ENCODE measurements around the gene PTPN9.
"Not testable (repeated sequence)": the region's sequence is repeated elsewhere in the genome, so short reads cannot be mapped to it uniquely, and the experiment has no call there.

PTPN9 gene

GRCh38 chr15:75531041-75531450 is 48.1 kb downstream of the PTPN9 start:
- no peak for DNase-seq (ENCODE audit: low spot score)

GRCh38 chr15:75530169-75530568 is 48.9 kb downstream of the PTPN9 start:
- no peak for DNase-seq (ENCODE audit: low spot score)

GRCh38 chr15:75525756-75526155 is 53.4 kb downstream of the PTPN9 start:
- DNase-seq (ENCODE audit: low spot score) = not testable (repeated sequence)

- no peak for DNase-seq (ENCODE audit: low spot score)
These were observed 56.1 kb downstream of the PTPN9 start for GRCh38 chr15:75523011-75523410.

GRCh38 chr15:75517233-75517632 is 61.9 kb downstream of the PTPN9 start:
- no peak for DNase-seq (ENCODE audit: low spot score)

GRCh38 chr15:75508840-75509532 is 70.1 kb downstream of the PTPN9 start:
- peak; percentile 40 for DNase-seq (ENCODE audit: low spot score)

- DNase-seq (ENCODE audit: low spot score) = no peak
These were observed 76.8 kb downstream of the PTPN9 start for GRCh38 chr15:75502360-75502759.

GRCh38 chr15:75493732-75494131 is 85.4 kb downstream of the PTPN9 start:
- no peak for DNase-seq (ENCODE audit: low spot score)

GRCh38 chr15:75483961-75484360 is 95.2 kb downstream of the PTPN9 start:
- DNase-seq (ENCODE audit: low spot score) = no peak

GRCh38 chr15:75483556-75483955 is 95.6 kb downstream of the PTPN9 start:
- DNase-seq (ENCODE audit: low spot score) = not testable (repeated sequence)

- no peak for DNase-seq (ENCODE audit: low spot score)
These were observed 96.0 kb downstream of the PTPN9 start for GRCh38 chr15:75483106-75483505.

GRCh38 chr15:75480463-75480862 is 98.7 kb downstream of the PTPN9 start:
- not testable (repeated sequence) for DNase-seq (ENCODE audit: low spot score)

GRCh38 chr15:75479670-75480069 is 99.4 kb downstream of the PTPN9 start:
- no peak for DNase-seq (ENCODE audit: low spot score)

- DNase-seq (ENCODE audit: low spot score) = not testable (repeated sequence)
These were observed 102.0 kb downstream of the PTPN9 start for GRCh38 chr15:75477094-75477493.

GRCh38 chr15:75468913-75469598 is 110.1 kb downstream of the PTPN9 start:
- DNase-seq (ENCODE audit: low spot score) = no peak

GRCh38 chr15:75460646-75461045 is 118.5 kb downstream of the PTPN9 start:
- DNase-seq (ENCODE audit: low spot score) = no peak

GRCh38 chr15:75459581-75459980 is 119.5 kb downstream of the PTPN9 start:
- DNase-seq (ENCODE audit: low spot score) = no peak

- DNase-seq (ENCODE audit: low spot score) = no peak
These were observed 122.4 kb downstream of the PTPN9 start for GRCh38 chr15:75456710-75457109.

- peak; percentile 55 for DNase-seq (ENCODE audit: low spot score)
These were observed 123.1 kb downstream of the PTPN9 start for GRCh38 chr15:75455982-75456531.

- peak; percentile 83 for DNase-seq (ENCODE audit: low spot score)
These were observed 123.6 kb downstream of the PTPN9 start for GRCh38 chr15:75455424-75455981.

- DNase-seq (ENCODE audit: low spot score) = peak; percentile 74
These were observed 124.4 kb downstream of the PTPN9 start for GRCh38 chr15:75454471-75455378.
